CD14-positive monocyte (primary cell): Measurements from ENCODE around the gene VASN. TPM values are rescaled to one million over a fixed set of nuclear protein-coding genes. Genes with fewer than 3 reads are reported as not detected.
A peak's percentile ranks its signal among the peaks of the same experiment; 100 is the strongest.

Source experiments
- DNase-seq, 3 donors: peaks; one replicate each; pipeline ENCODE4 v3.0.0-alpha.2; 2011 to 2022
- H2AFZ ChIP-seq: 2 replicates; pipeline ENCODE4 v1.6.0; 2012; ENCODE audit warnings: mild to moderate bottlenecking, low read depth, low read length, inconsistent platforms; ENCODE audit not compliant: insufficient read depth, poor library complexity, severe bottlenecking
- H3K27ac ChIP-seq, 2 donors: 1 replicate in 1 of 2; 2 replicates in 1 of 2; pipeline ENCODE4 v1.5.1; 2012 to 2013; ENCODE audit warnings: low read length in 2 of 2, control low read depth in 1 of 2, inconsistent platforms in 1 of 2, low read depth in 1 of 2, mild to moderate bottlenecking in 1 of 2
- H3K27me3 ChIP-seq, 2 donors: one replicate each; pipeline versions ENCODE4 v1.6.0 to v1.6.1; 2011 to 2013; ENCODE audit warnings: low read length in 2 of 2; ENCODE audit not compliant: control insufficient read depth in 2 of 2, insufficient read depth in 2 of 2
- H3K36me3 ChIP-seq, 2 donors: replicated peaks in 1 of 2; 1 replicate in 1 of 2; 2 replicates in 1 of 2; pipeline versions ENCODE4 v1.5.1 to v1.6.1; 2012 to 2013; ENCODE audit warnings: low read length in 2 of 2, control low read depth in 1 of 2, inconsistent platforms in 1 of 2, mild to moderate bottlenecking in 1 of 2; ENCODE audit not compliant: insufficient read depth in 2 of 2, control insufficient read depth in 1 of 2
- H3K4me1 ChIP-seq, 2 donors: 1 replicate in 1 of 2; 2 replicates in 1 of 2; pipeline versions ENCODE4 v1.5.1 to v1.6.1; 2012 to 2013; ENCODE audit warnings: low read length in 2 of 2, control low read depth in 1 of 2, inconsistent platforms in 1 of 2, mild to moderate bottlenecking in 1 of 2, moderate library complexity in 1 of 2; ENCODE audit not compliant: insufficient read depth in 2 of 2, control insufficient read depth in 1 of 2
- H3K4me2 ChIP-seq: replicated peaks from 2 replicates; pipeline ENCODE3; 2012; ENCODE audit warnings: low read length, moderate library complexity, mild to moderate bottlenecking; ENCODE audit not compliant: poor library complexity, severe bottlenecking; ENCODE audit errors: extremely low read depth
- H3K4me3 ChIP-seq, 3 experiments: fragments of 200-600 bp in 1 of 3; sonication (generic) in 1 of 3; replicated peaks in 1 of 3; 1 replicate in 2 of 3; 2 replicates in 1 of 3; pipeline ENCODE4 v1.5.1; 2011 to 2013; ENCODE audit warnings: low read length in 3 of 3, mild to moderate bottlenecking in 3 of 3, control low read depth in 2 of 3, low read depth in 2 of 3, inconsistent platforms in 1 of 3, moderate library complexity in 1 of 3
- H3K79me2 ChIP-seq: 2 replicates; pipeline ENCODE4 v1.6.0; 2012; ENCODE audit warnings: mild to moderate bottlenecking, control low read depth, inconsistent platforms, low read length, moderate library complexity; ENCODE audit not compliant: insufficient read depth
- H3K9ac ChIP-seq: 2 replicates; pipeline ENCODE4 v1.6.0; 2017; ENCODE audit warnings: low read length, mild to moderate bottlenecking; ENCODE audit not compliant: insufficient read depth, poor library complexity, severe bottlenecking
- H3K9me3 ChIP-seq, 2 donors: replicated peaks in 1 of 2; 1 replicate in 1 of 2; 2 replicates in 1 of 2; pipeline versions ENCODE4 v1.5.1 to v1.6.1; 2012 to 2013; ENCODE audit warnings: low read length in 2 of 2, control low read depth in 1 of 2; ENCODE audit not compliant: control insufficient read depth in 1 of 2, insufficient read depth in 1 of 2
- H4K20me1 ChIP-seq: 2 replicates; pipeline ENCODE4 v1.6.0; 2012; ENCODE audit warnings: mild to moderate bottlenecking, low read length, control low read depth, moderate library complexity; ENCODE audit not compliant: insufficient read depth
- H3K27ac Mint-ChIP-seq, 7 donors: one replicate each; pipeline ENCODE4 v1.8.0; 2020; ENCODE audit warnings: mild to moderate bottlenecking in 7 of 7, mixed read lengths in 7 of 7, moderate library complexity in 6 of 7, inconsistent platforms in 2 of 7
- H3K27me3 Mint-ChIP-seq, 3 donors: one replicate each; pipeline ENCODE4 v1.8.0; 2021 to 2022; ENCODE audit warnings: low read depth in 3 of 3, mild to moderate bottlenecking in 3 of 3, mixed read lengths in 3 of 3, moderate library complexity in 3 of 3, inconsistent platforms in 1 of 3
- H3K36me3 Mint-ChIP-seq, 2 donors: one replicate each; pipeline ENCODE4 v1.8.0; 2020; ENCODE audit warnings: mixed read lengths in 2 of 2, inconsistent platforms in 1 of 2, mild to moderate bottlenecking in 1 of 2
- H3K4me1 Mint-ChIP-seq: one replicate; pipeline ENCODE4 v1.8.0; 2020; ENCODE audit warnings: mild to moderate bottlenecking, mixed read lengths
- H3K4me3 Mint-ChIP-seq, 2 donors: one replicate each; pipeline ENCODE4 v1.8.0; 2020; ENCODE audit warnings: mild to moderate bottlenecking in 2 of 2, mixed read lengths in 2 of 2, moderate library complexity in 1 of 2
- H3K9me3 Mint-ChIP-seq, 7 donors: one replicate each; pipeline ENCODE4 v1.8.0; 2020 to 2022; ENCODE audit warnings: mixed read lengths in 7 of 7, mild to moderate bottlenecking in 6 of 7, moderate library complexity in 6 of 7, inconsistent platforms in 2 of 7
- CTCF ChIP-seq: fragments of 200-600 bp; IDR thresholded peaks from one replicate; pipeline ENCODE4 v1.8.0; 2022; ENCODE audit warnings: antibody characterized with exemption, mild to moderate bottlenecking
- WGBS: methylation state at CpG from one replicate; pipeline ENCODE4 v1.1.5; 2013; ENCODE audit warnings: missing lambda C conversion rate; ENCODE audit not compliant: insufficient coverage; 5-methylcytosine and 5-hydroxymethylcytosine counted together
- intact Hi-C, 2 donors: fragments of 100-400 bp; cut with micrococcal nuclease; formaldehyde crosslinking; loops; one replicate each; pipeline versions ENCODE4 v1.15.0 to v1.15.1; 2023
- polyA plus RNA-seq, 3 donors: library from polyadenylated mRNA; depleted of rRNA in 1 of 3; unstranded in 2 of 3; stranded (reverse) in 1 of 3; fragments of 300-500 nt in 2 of 3; fragments of >200 nt in 1 of 3; fragmentation: Illumina TruSeq in 2 of 3; gene quantifications; 1 replicate in 2 of 3; 2 replicates in 1 of 3; pipeline ENCODE4 v1.2.3, GENCODE V29; 2012 to 2021

VASN gene
- polyA plus RNA-seq, 3 donors, result 0.03 TPM; not detected in 2

- peak; percentile 97 for TF ChIP-seq CTCF
- H3K27ac ChIP-seq, result peak overlapping the region in 1 of 2 donors; percentile 26
Observed at GRCh38 chr16:4402439-4403132, 30.9 kb downstream of the VASN start.

GRCh38 chr16:4403133-4403949, 31.7 kb downstream of the VASN start:
- H2AFZ ChIP-seq, result no peak overlapping the region
- H3K4me1 ChIP-seq, result peaks cover 16 to 28% of the 10 kb centered on the region in 2 donors
- no peaks in the 10 kb centered on the region for H3K27me3 ChIP-seq
- no peak overlapping the region for H3K4me3 ChIP-seq
- no peak overlapping the region for H3K27ac ChIP-seq
- H3K9me3 ChIP-seq, result no peaks in the 10 kb centered on the region
- intact Hi-C loops, result no loop called here
- DNase-seq, result no peak
- H3K9ac ChIP-seq, result no peak overlapping the region
- no peak overlapping the region for H3K4me3 Mint-ChIP-seq
- H3K79me2 ChIP-seq, result peaks cover 45% of the 10 kb centered on the region
- peaks cover 19% of the 10 kb centered on the region for H3K4me1 Mint-ChIP-seq
- H3K27ac Mint-ChIP-seq, result peak overlapping the region in 1 of 7 donors; percentile 41
- H3K9me3 Mint-ChIP-seq, result no peaks in the 10 kb centered on the region
- no peak overlapping the region for H3K4me2 ChIP-seq
- no peak for TF ChIP-seq CTCF
- H4K20me1 ChIP-seq, result peaks cover 100% of the 10 kb centered on the region
- peaks cover 65 to 87% of the 10 kb centered on the region in 2 donors for H3K36me3 ChIP-seq
- H3K27me3 Mint-ChIP-seq, result peaks cover 0 to 1% (median 0%) of the 10 kb centered on the region in 3 donors
- 95% methylated on average over 20 of the region's 24 CpGs for WGBS
- peaks cover 56 to 87% of the 10 kb centered on the region in 2 donors for H3K36me3 Mint-ChIP-seq

More at GRCh38 chr16:4402439-4403132, 30.9 kb downstream of the VASN start:
- intact Hi-C loops, result no loop called here
- H3K79me2 ChIP-seq, result peaks cover 44% of the 10 kb centered on the region
- H3K36me3 ChIP-seq, result peaks cover 57 to 87% of the 10 kb centered on the region in 2 donors
- Mint-ChIP-seq H3K4me3 (no peak overlapping the region), H3K27me3 (peaks cover 0 to 1% (median 0%) of the 10 kb centered on the region in 3 donors), H3K36me3 (peaks cover 56 to 86% of the 10 kb centered on the region in 2 donors), H3K9me3 (no peaks in the 10 kb centered on the region), H3K4me1 (peaks cover 19% of the 10 kb centered on the region), H3K27ac (peak overlapping the region in 2 of 7 donors; percentile 13 to 66)
- no peak overlapping the region for H3K9ac ChIP-seq
- DNase-seq, result peak; percentile 51 to 61 (median 60)
- WGBS, result 42% methylated on average over 26 of the region's 29 CpGs
- H3K4me3 ChIP-seq, result no peak overlapping the region
- H3K4me1 ChIP-seq, result peaks cover 16 to 28% of the 10 kb centered on the region in 2 donors
- no peak overlapping the region for H3K4me2 ChIP-seq
- peaks cover 100% of the 10 kb centered on the region for H4K20me1 ChIP-seq
- H3K9me3 ChIP-seq, result no peaks in the 10 kb centered on the region
- H2AFZ ChIP-seq, result no peak overlapping the region
- no peaks in the 10 kb centered on the region for H3K27me3 ChIP-seq
